NCI-H2107 treated with DMSO at 0.1 percent for 48 hours (cell line): ENCODE measurements around the gene VPS37B.
"Not testable (repeated sequence)": the region's sequence is repeated elsewhere in the genome, so short reads cannot be mapped to it uniquely, and the experiment has no call there.

Experiments
- DNase-seq: peaks from one replicate; lab custom pipeline; 2025; ENCODE audit not compliant: unreplicated experiment; lab: John Stamatoyannopoulos, UW

Gene VPS37B, protein sequence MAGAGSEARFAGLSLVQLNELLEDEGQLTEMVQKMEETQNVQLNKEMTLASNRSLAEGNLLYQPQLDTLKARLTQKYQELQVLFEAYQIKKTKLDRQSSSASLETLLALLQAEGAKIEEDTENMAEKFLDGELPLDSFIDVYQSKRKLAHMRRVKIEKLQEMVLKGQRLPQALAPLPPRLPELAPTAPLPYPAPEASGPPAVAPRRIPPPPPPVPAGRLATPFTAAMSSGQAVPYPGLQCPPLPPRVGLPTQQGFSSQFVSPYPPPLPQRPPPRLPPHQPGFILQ

GRCh38 chr12:122895704-122896636, at the start of gene VPS37B:
VPS37B (minus strand) TSS chr12:122896124; CDS start chr12:122896062, 62 bp downstream.
- DNase-seq: no peak

- DNase-seq: no peak
These were observed 49.0 kb upstream of the VPS37B start for GRCh38 chr12:122944605-122945592.

DNA sequence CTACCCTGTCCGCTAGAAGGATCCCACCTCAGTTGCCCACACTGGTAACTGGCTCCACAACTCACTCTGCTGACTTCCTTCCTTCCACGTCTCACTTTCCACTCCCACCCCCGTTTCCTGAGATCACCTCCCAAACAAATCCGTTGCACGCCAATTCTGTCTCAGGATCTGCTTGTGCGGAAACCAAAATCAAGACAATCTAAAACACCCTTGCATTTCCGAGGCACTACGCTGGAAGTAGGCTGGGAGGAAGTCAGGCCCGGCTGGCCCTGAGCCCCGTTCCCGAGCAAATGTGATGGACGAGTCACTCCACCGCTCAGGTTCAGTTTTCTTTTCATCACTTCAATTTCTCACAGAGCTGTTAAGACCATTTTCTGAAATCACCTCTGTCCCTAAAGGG, 47.3 kb upstream of the VPS37B start:
- no peak for DNase-seq

DNA sequence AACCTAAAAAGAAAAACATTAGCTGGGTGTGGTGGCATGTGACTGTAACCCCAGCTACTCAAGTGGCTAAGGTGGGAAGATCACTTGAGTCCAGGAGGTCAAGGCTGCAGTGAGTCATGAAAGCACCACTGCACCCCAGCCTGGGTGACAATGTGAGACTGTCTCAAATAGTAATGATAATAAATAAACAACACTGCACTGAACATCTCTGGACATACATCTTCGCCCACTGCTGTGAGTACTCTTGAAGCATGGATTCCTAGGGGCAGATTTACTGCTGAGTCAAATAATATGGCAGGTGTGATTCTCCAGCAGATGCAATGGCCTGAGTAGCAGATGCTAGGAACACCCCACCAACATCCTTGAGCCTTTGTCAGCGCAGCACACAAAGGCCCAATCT, 46.7 kb upstream of the VPS37B start:
- no peak for DNase-seq

GRCh38 chr12:122941351-122941750, 45.4 kb upstream of the VPS37B start:
- DNase-seq: not testable (repeated sequence)

DNA sequence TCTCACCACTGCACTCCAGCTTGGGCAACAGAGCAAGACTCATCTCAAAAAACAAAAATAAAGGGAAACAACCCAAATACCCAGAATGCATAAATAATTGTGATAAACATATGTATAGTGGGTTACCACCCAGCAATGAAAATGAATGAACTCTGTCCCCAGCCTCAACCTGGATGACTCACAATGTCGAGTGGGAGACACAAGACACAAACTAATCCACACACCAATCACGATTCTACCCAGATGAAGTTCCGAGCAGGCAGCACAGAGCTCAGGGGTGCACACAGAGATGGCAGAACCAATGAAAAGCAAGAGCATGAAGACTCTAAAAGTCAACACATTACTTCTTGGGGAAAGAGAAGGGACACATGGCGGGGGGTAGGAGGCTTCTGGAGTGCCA, 43.2 kb upstream of the VPS37B start:
- no peak for DNase-seq

DNA sequence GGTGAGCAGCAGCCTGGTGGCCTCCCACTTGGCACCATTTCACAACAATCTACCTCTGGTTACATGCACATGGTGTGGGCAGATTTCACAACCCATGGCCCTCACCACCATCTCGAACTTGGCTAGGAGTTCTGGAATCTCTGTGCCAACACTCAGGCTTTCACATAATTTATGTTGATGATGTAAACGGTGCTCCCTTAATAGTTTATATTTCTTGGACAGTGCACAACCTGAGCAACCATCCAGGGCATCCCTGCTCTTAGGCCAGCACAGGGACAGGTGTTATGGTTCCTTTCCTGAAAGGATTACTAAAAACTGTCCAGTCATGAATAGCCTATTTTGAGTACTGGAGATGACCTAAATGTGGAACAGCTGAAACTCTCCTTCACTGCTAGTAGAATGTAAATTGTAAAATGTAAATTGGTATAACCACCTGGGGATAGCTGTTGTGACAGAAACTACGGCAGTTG, 41.7 kb upstream of the VPS37B start:
- DNase-seq: no peak

DNA sequence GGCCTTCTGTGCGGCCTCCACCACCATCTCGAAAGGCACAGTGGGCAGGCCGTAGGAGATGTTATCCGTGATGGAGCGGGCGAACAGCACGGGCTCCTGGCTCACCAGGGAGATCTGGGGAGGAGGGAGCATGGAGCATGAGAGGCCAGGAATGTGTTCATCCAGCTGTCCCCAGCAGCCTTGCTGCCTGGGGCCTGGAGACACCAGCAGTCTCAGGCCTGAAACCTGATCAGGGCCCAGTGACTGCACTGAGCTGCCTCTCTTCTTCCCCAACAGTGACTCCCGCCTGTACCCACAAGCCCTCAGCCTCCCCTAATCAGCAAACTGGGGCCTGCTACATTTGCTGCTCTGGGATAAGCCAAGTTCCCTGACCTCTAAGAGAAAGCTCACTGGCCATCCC, 39.4 kb upstream of the VPS37B start:
- DNase-seq: no peak

DNA sequence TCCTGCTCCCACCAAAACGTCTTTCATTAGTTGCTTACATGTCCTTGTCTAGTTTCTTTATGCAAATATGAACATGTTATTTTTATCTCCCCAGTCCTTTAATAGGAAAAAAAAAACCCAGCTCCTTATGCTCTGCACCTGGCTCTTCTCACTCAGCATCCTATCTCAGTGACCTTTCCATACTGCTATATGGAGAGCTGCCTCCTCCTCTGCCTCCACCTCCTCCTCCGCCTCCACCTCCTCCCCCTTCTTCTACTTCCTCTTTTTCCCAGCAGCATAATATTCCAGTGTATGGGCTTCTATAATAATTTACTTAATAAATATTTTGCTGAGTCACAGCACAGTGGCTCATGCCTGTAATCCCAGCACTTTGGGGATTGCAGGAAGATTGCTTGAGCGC, 38.8 kb upstream of the VPS37B start:
- no peak for DNase-seq

DNA sequence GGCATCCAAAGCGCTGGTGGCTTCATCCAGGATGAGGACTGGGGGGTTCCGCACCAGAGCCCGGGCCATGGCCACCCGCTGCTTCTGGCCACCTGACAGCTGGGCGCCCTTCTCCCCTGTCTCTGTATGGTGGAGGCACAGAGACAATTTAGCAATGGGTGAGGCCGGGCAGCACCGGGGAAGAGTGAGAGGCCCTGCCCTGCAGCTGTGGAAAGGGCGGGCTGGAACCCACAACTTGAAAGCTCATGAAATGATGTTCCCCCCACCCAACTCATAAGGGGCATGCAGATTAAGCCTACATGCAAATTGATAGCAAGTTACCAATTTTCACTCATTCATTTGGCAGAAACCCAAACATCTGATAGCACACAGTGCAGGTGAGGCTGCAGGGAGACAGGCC, 36.3 kb upstream of the VPS37B start:
- no peak for DNase-seq

GRCh38 chr12:122929812-122930211, 33.9 kb upstream of the VPS37B start:
- DNase-seq: no peak

DNA sequence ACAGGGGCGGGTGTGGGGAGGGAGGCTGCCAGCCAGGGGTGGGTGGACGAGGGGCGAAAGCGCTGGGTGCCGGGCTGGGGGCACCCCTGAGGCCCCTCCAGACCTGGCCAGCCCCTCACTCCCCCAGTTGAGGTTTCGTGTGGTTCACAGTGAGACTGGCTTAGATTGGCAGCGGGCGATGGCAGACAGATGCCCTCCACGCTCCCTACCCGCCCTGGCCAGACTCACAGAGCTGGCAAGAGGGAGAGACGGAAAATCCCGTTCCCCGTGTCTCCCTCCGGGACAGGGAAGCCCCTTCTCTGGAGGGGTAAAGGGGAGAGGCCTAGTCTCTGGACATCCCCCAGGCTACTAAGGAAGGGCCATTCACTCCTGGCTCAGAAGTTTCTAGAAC, 33.2 kb upstream of the VPS37B start:
- no peak for DNase-seq

DNA sequence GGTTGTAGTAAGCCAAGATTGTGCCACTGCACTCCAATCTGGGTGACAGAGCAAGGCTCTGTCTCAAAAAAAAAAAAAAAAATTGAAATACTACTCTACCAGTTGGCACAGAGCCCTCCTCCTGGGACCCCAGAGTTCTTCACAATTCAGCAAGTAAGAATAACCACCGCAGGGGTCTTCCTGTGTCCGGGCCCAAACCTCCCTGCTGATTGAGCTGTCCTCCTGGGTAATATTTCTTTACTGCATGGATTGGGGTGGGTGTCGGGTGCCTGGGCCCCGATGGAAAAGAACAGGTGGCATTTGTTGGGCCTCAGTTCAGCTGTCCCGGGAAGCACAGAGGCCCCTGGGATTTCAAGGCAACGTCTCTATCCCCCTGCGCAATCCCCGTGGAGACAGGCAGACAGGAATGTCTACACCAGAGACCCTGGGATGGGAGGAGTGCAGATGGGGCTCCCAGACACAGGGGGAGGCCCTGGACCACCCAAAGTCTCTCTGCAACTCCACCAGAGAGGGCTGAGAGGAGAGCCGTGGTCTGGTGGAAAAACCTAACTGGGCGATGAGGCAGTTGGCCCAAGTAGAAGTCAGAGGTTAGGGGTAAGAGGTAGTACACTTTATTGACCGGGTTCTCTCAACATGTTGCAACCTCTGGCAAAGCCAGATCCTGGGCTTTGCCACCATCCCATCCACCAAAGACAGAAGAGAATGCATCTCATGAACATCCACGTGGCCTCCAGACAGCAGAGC, 32.7 kb upstream of the VPS37B start:
- no peak for DNase-seq

- no peak for DNase-seq
These were observed 32.0 kb upstream of the VPS37B start for GRCh38 chr12:122927756-122928403.

DNA sequence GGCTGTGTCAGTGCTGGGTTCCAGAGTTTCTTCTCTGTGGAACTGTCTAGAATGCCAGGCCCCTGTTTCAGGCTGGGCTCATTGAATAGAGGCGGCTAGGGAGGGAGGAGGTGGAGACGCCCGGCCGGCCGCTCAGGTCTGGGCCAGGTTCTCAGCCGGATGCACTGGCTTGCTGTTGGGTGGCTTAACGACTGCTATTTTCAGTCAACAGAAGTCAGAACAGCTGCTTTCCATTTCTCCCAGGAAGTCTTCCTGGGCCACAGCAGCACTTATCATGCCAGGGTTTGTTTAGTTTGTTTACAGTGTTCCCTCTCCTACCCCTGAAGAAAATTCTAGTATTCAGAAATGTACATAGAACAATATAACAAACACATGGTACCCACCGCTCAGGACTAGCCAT, 26.0 kb upstream of the VPS37B start:
- no peak for DNase-seq

- DNase-seq: no peak
These were observed 24.8 kb upstream of the VPS37B start for GRCh38 chr12:122920687-122921086.

DNA sequence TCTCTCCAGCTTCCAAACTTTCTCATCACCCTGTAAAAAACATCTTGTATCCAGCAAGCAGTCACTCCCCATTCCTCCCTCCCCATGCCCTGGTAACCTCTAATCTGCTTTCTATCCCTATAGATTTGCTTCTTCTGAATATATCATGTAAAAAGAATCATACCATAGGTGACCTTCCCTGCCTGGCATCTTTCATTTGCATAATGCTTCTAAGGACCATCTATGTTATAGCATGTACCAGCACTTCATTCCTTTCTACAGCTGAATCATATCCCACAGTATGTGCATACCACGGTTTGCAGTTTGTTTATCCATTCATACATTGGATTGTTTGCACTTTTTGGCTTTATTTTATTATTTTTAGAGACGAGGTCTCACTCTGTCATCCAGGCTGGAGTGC, 22.9 kb upstream of the VPS37B start:
- no peak for DNase-seq

DNA sequence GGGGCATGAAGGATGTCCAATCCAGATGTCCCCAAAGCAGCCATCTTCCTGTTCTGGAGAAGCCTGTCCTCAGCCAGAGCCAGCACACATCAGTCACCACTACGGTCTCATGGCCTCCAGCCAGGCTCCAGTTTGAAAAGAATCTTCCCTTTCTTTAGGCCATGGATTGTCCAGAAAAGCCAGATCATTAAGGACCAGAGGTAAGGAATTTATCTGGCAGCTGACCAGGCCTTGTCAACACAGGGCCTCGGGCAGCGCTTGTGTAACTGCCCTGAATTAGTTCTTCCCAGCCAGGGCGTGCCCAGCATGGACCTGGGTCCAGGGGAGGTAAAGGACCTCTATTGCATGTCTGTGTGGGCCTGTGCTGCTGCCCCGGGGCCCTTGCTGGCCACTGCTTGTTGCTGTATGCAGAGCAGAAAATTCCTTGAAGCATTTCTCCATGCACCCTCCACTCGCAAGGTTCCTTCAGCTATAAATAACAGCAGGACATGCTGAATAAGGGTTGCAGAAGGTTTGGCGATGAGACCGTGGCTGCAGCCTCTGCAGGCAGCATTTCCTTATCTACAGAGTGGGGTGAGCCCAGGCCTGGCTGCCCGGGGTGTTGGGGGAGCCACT, 21.7 kb upstream of the VPS37B start:
- no peak for DNase-seq
